GM19463 (cell line): Measurements from ENCODE around the gene TMEM135.
"Not testable (repeated sequence)": the region's sequence is repeated elsewhere in the genome, so short reads cannot be mapped to it uniquely, and the experiment has no call there.

ENCODE experiments used
- ATAC-seq: cut with Tn5 transposase; IDR thresholded peaks from one replicate; pipeline ENCODE4 v1.9.1; 2021; ENCODE audit warnings: mild to moderate bottlenecking, moderate library complexity; ENCODE audit not compliant: unreplicated experiment

TMEM135 gene

DNA sequence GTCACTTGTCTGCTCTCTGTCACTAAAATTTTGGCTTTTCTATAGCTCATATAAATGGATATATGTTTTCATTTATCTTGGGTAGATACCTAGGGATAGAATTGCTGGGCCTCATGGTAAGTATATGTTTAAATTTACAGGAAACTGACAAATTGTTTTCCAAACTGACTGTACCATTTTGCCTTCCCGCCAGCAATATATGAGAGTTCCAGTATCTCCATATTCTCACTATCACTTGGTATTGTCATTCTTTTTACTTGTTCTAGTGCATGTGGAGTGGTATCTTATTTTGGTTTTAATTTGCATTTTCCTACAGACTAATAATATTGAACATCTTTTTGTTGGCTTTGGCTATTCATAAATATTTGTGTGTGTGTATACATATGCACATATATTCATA is 101.7 kb downstream of the TMEM135 start:
- ATAC-seq = no peak

DNA sequence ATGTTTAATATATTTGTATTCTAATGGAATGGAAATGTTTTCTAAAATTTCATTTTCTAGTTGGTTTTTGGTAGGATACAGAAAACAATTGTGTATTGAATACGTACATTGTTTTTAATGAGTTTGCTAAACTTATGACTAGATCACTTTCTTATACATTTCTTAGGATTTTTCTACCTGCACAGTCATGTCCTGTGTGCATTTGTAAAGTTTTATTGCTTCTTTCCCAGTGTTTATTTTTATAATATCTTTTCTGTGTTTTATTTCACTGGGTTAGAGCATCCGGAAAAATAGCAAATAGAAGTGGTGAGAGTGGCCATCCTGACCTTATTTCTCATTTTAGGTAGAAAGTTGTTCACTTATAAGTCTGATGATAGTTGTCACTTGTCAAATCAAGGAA is 103.6 kb downstream of the TMEM135 start:
- no peak for ATAC-seq

DNA sequence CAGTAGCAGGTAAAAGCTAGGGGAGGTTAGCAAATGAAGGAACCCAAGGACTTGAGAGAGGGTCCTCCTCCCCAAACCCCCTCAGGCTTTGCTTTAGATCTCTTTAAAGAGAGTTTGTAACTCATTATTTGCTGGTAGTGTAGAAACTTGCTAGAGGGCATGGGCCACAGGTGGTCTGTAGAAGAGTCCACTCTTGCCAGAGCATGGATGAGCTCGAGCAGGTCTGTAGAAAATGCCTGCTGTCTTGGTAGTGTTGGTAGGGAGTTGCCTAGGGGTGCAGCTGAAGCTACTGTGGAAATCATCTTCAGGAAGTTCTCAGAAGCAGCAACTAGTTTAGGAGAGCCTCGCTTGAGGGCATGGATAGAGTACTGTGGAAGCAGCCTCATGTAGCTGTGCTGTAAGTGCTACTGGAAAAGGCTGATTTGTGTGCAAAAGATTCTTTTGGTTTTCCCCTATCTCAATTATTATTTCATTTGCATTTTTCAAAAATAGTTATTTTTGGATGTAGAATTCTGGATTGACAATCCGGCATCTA is 104.3 kb downstream of the TMEM135 start:
- ATAC-seq = no peak

DNA sequence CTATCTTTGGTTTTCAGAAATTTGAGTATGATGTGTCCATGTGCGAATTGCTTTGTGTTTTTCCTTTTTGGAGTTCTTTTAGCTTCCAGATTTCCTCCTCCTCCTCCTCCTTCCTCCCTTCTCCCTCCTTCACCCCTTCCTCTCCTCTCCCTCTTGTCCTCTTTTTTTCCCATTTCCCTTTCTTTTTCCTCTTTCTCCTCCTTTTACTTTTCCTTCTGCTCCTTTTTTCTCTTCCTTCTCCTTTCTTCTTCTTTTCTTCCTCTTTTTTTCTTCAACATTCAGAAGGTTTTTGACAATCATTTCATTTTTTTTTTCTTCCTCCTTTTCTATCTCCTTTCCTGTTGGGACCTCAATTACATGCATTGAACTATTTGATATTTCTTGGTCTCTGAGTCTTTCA is 104.9 kb downstream of the TMEM135 start:
- ATAC-seq = no peak

DNA sequence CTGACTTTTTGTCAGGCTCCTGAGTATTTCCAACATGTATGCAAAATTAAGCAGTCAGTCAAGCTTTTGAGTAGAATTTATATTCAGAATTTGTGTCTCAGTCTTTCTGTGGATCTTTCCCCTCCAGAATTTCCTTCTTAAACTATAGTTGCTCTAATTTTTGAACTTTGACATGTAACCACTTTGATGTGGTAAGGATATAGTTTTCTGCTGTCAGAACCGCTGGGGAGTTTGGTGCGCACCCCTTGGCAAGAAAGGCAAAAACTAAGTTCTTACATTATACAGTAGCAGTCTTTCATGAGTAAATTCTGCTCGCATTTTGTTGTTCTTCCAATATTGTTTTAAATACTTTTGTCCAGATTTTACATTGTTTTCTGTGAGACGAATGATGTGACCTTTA is 105.9 kb downstream of the TMEM135 start:
- no peak for ATAC-seq

DNA sequence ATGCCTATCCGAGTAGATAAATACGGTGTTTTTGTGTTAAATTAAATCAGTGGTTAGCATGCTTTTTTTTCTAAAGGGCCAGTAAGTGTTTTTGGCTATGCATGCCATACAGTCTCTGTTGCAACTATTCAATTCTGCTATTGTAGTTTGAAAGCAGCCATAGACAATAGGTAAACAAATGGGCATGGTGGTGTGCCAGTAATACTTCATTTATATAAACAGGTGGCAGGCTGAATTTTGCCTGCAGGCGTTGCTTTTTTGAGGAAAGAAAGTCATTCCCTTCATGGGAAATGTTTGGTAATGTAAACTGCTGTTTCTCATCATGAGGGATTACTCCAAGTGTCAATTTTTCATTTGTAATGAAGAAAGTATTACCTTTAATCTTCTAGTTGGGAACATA is 106.5 kb downstream of the TMEM135 start:
- no peak for ATAC-seq

DNA sequence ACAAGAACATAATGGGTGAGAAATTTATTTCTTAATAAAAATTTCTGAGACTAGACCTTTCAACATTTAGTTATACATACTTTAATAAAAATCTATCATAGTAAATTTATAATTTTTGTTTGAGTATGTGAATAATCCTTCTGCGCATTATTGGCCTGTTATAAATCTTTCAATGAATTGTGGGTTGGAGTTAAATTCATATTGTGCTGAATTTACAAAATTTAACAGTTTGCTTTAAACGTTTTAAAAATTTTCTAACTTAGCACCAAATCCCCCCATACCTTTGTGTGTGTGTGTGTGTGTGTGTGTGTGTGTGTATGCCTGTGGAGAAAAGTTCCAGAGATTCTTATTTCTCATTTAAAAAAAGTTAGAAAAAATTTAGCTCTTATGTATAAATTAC is 111.0 kb downstream of the TMEM135 start:
- no peak for ATAC-seq

DNA sequence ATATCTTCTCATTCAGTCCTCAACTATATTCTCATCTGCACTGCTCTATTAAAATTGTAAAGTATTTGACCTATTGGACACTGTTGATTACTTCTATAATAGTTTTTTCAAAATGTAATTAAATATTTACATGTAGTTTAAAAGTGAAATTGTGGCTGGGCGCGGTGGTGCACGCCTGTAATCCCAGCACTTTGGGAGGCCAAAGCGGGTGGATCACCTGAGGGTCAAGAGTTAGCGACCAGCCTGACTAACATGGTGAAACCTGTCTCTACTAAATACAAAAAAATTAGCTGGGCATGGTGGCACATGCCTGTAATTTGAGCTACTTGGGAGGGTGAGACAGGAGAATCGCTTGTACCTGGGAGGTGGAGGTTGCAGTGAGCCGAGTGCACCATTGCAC is 112.0 kb downstream of the TMEM135 start:
- not testable (repeated sequence) for ATAC-seq

DNA sequence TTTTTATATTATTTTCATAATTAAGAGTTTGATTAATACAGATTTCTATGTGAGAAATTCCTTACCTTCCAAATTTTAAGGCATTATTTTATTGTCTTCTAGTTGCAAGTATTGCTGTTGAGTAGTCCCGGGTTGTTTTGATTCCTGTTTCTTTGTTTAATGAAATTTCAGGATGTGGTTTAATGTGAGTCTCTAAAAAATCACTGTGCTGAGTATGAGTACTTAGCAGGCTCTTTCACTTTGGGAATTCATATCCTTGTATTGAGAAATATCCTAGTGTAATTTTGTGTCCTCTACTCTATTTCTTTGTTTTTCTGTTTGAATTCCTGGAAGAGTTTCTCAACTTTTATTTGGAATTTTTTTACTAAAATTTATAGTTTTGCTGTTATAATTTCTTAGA is 113.2 kb downstream of the TMEM135 start:
- ATAC-seq = no peak

DNA sequence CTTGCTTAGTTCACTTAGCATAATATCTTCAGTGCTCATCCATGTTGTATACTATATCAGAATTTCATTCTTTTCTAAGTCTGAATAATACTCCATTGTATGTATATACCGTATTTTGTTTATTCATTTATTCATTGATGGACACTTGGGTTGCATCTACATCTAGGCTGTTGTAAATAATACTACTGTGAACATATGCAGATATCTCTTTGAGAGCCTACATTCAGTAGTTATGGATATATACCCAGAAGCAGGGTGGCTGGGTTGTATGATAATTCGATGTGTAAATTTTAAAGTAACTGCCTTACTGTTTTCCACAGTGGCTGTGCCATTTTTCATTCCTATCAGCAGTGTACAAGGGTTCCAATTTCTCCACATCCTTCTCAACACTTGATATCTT is 116.5 kb downstream of the TMEM135 start:
- ATAC-seq = no peak

DNA sequence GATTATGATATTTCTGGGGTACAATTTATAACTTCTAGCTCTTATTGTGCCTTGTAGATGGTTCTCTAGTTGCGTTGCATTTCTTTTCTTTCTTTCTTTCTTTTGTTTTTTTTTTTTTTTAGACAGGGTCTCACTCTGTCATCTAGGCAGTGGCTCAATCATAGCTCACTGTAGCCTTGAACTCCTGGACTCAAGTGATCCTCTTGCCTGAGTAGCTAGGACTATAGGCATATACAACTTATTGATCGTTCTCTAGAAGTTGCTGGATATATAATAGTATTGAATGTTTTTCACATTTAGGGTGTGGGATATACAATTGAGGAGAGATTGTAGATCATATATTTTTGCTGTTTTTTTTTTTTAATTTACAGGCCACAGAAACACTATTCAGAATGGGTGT is 119.2 kb downstream of the TMEM135 start:
- no peak for ATAC-seq

DNA sequence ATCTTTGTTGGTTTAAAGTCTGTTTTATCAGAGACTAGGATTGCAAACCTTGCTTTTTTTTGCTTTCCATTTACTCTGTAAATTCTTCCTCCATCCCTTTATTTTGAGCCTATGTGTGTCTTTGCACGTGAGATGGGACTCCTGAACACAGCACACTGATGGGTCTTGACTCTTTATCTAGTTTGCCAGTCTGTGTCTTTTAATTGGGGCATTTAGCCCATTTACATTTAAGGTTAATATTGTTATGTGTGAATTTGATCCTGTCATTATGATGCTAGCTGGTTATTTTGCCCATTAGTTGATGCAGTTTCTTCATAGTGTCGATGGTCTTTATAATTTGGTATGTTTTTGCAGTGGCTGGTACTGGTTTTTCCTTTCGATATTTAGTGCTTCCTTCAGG is 131.3 kb downstream of the TMEM135 start:
- ATAC-seq = not testable (repeated sequence)

DNA sequence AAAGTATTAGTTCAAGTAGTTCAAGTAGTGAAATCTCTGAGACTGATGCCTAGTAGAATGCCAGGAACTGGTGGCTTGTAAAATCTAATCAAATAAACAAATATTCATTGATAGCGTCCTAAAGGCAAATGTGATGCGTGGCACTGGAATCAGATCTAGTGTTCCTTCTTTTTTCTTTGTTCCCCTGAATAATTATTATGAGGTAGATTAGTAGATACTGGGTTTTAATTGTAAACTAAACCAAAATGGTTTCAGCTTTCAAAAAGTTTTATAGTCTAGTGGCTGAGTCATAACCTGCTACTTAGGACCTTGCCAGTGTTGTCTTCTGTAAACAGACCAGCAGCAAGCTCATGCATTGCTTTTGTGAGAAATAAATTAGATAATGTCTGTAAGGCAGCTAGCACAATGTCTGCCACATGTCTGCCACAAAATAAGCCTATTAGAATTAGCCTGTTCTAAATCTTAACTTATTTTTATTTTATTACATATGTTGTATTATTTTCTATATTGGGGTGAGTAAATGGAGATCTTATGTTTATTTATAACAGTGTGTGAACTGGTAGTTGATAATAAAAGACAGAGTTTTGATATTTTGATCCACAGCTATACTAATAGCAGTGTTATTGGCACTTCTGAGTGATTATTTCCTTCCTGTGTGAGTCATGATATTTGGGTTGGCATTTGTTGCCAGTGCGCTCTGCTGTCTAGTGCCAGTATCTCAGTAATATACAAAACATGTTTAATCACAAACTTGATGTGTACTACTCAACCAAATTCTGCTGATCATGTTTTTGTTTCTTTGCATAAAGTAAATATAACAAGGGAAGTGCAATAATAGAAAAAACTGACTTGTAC is 135.7 kb downstream of the TMEM135 start:
- ATAC-seq = no peak

DNA sequence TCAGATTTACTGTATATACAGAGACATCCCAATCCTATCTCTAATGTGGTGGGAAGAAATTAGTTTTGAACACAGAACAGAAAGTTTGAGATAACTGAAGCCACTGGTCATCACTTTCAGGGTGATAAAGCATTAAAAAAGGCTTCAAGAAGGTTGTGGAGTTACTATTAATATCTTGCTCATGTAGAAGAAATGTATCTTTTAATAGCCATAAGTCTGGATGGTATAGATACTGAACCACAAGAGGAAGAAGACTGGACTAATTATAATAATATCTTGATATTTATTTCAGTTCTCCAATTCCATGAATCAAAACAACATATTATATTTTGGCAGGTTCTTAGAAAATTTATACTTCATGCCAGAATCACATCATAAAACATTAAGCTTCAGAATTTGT is 137.1 kb downstream of the TMEM135 start:
- no peak for ATAC-seq

DNA sequence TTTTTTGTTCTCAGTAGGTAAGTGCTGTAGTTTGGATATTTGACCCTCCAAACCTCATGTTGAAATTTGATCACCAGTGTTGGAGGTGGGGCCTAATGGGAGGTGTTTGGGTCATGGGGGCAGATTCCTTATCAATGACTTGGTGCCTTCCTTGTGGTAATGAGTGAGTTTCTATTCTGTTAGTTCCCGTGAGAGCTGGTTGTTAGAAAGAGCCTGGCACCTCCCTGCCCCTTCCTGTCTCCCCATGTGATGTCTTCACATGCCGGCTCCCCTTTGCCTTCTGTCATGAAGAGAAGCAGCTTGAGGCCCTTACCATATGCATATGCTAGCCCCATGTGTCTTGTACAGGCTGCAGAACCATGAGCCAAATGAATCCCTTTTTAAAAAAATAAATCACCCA is 138.3 kb downstream of the TMEM135 start:
- ATAC-seq = no peak

DNA sequence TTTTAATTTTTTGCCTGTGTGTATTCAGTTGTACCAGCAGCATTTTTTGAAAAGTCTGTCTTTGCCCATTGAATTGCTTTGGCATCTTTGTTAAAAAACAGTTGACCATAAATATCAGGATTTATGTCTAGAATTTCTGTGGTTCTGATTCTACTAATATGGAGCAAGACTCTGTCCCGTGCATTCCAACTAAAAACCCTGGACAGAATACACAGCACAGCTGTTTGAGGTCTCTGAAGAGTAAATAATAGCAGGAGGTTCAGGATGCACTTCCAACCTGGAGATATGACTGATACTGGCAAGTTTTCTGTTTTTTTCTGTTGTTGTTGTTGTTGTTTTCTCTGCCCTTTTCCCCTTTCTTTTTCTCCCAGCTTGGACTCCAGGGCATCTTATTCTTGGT is 141.9 kb downstream of the TMEM135 start:
- ATAC-seq = no peak

DNA sequence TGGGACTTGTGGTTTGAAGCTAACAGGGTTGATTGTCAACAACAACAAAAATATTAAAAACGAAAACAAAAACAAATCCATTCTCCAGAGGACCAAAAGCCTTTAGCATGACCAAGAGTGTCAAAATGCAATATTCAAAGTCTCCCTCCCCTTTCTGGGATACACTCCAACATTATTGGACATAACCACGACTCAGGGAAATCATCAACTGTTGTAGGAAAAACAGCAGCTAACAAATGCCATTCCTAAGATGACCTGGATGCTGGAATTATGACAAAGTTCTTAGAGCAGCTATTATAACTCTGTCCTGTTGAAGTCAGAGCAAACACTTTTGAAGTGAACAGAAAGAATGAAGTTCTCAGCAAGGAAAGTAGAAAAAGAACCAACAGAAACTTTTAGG is 143.0 kb downstream of the TMEM135 start:
- ATAC-seq = no peak

DNA sequence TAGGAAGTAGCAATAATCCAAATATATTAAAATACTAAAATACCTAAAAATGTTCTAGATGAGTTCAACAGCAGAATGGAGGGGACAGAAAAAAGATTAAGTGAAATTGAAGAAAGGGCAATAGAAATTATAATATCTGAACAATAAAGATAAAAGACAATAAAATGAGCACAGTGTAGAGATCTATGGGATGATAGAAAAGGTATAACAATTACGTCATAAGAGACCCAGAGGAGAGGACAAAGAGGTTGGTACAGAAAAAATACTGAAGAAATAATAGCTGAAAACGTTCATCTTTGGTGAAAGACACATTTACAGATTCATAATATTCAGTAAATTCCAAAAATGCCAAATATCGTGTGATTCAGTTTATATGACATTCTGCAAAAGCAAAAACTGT is 143.4 kb downstream of the TMEM135 start:
- no peak for ATAC-seq

DNA sequence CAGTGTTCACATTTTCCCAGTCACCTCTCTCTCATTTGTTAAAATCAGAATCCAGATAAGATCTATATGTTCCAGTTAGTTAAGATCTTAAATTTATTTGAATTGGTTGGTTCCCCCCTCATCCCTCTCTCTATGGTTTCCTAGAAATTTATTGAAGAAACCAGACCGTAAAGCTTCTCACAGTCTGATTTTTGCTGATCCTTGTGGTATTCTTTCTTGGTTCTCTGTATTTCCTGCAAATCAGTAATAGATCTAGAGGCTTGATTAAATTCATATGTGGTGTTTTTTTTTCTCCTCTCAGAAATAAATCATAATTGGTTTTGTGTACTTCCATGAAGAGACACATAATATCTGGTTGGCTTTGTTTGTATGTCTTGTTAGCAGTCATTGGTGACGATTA is 147.5 kb downstream of the TMEM135 start:
- no peak for ATAC-seq

DNA sequence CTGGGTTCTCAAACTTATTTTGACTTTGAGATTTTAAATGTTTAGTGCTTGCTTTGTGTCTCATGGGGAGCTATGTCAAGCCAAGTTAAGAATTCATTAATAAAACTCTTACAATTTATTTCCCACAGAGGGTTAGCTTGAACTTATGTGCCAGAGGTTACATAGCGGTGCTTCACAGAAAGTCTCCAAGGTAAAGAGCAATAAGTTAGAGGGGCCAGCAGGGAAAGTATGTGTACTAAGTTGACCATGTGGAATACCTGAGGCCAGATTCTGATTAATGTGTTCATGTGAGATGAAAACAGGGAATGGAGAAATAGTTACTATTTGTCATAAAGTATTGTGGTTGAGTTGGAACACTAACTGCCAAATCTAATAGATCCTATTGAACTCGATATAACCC is 149.3 kb downstream of the TMEM135 start:
- ATAC-seq = no peak

DNA sequence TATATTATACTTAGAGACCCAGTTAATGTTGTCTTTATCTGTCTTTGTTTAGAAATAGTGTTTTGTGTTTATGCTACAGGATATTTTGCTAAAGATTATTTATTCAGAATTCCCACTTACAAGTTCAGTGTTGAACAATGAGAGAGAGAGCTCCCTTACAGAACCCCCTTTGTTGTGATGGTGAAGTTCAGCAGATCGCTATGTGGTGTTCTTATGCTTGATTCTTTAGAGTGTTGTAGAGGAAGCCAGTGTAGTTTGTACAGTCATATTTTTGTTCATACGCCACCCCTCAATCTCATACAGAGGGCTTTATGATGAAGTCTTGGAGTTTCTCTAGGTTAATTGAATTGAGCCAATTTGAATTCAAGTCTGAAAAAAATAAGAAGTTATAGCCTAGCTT is 150.2 kb downstream of the TMEM135 start:
- ATAC-seq = no peak

DNA sequence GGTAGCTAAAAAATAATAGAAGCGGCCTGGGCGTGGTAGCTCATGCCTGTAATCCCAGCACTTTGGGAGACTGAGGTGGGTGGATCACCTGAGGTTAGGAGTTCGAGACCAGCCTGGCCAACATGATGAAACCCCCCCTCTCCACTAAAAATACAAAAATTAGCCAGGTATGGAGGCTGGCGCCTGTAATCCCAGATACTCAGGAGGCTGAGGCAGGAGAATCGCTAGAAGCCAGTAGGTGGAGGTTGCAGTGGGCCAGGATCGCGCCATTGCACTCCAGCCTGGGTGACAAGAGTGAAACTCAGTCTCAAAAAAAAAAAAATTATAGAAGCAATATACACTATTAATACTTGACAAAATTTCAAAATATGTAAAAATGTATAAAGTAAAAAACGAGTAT is 150.7 kb downstream of the TMEM135 start:
- not testable (repeated sequence) for ATAC-seq

DNA sequence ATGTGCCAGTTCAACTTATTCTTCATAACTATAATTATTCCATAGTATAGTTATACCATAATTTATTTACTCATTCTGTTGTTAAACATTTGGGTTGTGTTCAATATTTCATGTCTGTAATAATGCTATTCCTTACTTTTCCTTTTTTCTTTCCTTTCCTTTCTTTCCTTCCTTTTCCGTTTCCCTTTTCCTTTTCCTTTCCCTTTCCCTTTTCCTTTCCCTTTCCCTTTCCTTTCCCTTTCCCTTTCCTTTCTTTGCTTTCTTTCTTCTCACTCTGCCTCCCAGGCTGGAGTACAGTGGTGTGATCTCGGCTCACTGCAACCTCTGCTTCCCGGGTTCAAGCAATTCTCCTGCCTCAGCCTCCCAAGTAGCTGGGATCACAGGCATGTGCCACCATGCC is 151.2 kb downstream of the TMEM135 start:
- ATAC-seq = not testable (repeated sequence)
